Skin of body (tissue), 2 donors: ENCODE results near the gene TLL1. TPM values are rescaled to one million over a fixed set of nuclear protein-coding genes. Genes with fewer than 3 reads are reported as not detected.
A peak's percentile ranks its signal among the peaks of the same experiment; 100 is the strongest.

Experiments used
- DNase-seq: peaks from one replicate; lab custom pipeline; 2025; lab: John Stamatoyannopoulos, UW
- total RNA-seq: library from RNA; depleted of rRNA; stranded (reverse); fragments of >200 nt; gene quantifications from one replicate; pipeline ENCODE4 v1.2.3, GENCODE V29; 2014

Gene TLL1
- total RNA-seq, 1 donor from 2014 or later, result 5.8 TPM

DNA sequence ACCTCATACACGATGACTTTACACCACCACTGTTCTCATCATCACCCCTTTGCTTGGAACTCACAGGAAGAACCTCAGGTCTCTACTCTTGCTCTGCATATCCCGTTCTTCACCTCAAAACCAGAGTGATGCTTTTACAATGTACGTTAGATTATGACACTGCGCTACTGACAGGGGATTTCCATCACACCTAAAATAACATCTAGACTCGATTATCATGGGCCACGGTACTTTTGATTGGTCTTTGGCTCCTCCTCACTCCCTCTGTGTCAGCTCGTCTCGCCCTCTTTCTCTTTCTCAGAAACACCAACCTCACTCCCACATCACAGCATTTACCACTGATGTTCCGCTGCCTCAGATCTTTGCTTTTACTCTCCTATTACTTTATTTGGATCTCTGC, 172.4 kb downstream of the TLL1 start:
- DNase-seq, result no peak

DNA sequence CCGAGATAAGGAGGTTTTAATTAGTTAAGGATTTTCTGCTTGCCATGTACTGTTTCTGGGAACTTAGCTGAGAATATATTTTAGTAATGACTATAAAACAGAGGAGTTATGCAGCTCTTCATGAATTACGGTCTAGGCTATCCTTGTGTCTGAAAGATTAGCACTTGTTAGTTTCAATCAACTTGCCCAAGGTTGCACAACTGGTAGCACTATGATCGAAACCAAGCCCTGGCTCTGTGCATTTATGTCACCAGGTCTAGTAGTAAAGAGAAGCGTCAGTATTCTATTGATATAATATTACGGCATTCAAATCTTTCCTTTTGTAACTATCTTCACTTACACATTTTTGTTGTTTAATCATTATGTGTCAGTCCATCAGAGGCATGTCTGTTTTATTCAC, 176.0 kb downstream of the TLL1 start:
- no peak for DNase-seq

DNA sequence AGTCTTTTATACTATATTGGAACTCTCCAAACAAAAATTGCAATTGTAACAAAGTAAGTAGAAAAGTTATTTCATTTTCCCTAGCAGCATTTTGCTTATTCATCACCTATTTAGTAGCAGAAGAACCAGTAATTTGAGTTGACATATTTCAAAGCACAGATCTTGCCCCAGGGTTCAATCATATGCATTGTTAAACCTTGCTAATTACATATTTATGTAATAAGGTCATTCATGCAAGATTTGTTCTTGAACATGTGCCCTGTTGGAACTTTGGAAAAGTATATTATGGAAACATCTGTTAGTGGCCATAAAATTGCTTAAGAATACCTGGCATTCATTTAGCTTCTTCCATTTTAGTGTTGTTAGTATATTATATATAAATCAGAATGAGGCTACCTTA, 191.7 kb downstream of the TLL1 start:
- DNase-seq, result peak; percentile 1

- no peak for DNase-seq
These were observed 192.3 kb downstream of the TLL1 start for GRCh38 chr4:166065324-166065723.

- DNase-seq, result no peak
These were observed 193.9 kb downstream of the TLL1 start for GRCh38 chr4:166066936-166067335.

GRCh38 chr4:166067915-166068314, 194.9 kb downstream of the TLL1 start:
- no peak for DNase-seq

DNA sequence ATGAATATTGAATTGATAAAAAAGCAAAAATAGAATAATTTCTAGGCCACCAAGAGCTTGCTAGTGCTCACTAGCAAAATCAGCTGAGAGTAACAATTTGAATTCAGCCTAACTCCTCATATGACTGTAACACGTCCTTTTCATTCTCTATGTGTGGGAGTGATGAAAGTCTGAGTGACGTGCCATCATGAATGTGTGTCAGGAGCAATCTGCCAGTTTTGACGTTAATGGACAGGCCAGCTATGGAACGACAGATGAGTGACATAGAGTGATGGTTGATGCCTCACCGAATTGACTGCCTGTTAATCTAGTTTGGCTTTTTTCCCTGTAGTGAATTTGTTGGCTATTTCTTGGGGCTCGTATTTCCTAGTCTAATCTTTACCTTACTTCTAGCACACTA, 200.7 kb downstream of the TLL1 start:
- DNase-seq, result no peak

DNA sequence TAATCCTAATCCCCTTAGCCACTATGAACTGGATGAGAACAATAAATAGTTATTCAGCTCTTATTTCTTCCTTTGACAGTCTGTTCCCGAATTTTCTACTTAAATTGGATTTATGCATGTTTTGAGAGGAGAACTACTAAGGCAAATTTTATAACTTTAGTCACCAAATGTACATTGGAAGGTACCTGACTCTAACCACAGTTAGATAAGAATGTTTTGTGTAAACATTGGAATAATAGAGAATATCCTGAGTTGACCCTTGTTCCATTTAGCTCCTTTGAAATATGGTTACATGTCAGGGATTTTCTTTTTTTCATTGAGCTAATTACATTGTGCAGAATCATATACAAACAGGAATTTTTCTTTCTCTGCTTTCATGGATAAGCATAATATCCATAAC, 202.6 kb downstream of the TLL1 start:
- DNase-seq, result no peak

- no peak for DNase-seq
These were observed 204.7 kb downstream of the TLL1 start for GRCh38 chr4:166077782-166078181.

GRCh38 chr4:166078383-166078782, 205.3 kb downstream of the TLL1 start:
- no peak for DNase-seq

DNA sequence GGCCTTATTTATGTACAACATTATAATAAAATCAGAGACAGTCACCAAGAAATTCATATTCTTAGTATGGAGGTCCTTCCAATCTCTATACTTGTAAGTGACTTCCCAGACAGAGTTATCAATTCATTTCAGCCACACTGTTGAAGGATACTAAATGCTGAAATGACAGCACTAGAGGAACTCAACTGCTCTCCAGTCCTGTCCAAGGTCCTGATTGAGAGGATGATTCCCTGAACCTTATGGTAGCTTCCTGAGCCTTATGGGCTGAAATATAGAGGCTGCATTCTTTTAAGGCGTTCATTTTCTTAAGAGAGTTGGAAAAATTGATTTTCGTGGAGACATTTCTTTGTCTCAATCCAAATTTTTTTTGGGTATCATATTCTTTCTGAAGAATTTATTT, 205.9 kb downstream of the TLL1 start:
- no peak for DNase-seq

DNA sequence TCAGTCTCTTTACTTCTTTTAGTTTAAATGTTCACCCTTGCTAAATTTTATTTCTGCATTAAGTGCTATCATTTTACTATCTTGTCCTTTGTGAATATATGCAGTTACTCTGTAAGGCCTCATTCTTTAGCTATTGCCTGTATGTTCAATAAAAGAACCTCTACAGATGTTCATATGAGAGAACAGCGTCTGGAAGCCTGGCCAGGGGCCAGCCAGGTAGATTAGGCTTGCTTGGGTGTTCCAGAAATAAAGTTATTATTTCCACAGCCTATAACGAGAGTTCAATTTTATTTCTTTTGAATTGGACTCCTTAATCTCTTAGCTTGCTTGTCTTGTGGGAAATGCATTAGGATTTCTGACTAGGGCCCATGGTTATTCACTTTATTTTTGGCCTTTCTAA, 214.5 kb downstream of the TLL1 start:
- DNase-seq, result no peak

- no peak for DNase-seq
These were observed 215.5 kb downstream of the TLL1 start for GRCh38 chr4:166088576-166088975.

- no peak for DNase-seq
These were observed 218.1 kb downstream of the TLL1 start for GRCh38 chr4:166091146-166091545.

DNA sequence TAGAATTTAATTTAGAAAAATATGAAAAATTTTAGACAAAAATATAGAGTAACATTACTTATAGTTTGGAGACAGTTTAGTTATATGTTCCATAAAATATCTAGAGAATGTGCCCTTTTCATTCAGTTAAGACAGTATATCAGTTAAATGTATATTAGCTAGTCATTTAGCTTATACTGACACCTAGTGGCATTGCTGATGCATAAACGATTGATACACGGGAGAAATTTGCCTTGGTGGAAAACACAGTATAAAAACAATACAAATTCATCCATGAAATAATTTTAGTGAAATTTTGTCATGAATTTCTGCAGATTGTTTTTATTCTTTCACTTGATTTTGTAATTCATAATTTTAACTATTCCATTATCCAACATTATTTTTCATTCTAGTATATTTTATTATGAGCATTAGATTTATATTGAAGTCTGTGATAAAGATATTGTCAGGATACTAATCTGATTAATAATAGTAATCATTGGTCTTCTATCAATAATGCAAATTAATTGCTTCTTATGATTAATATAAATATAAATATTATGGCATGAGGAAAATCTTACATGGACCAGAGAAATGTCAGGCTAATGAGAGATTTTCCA, 219.0 kb downstream of the TLL1 start:
- peak; percentile 2 for DNase-seq

GRCh38 chr4:166092797-166093290, 219.8 kb downstream of the TLL1 start:
- no peak for DNase-seq

GRCh38 chr4:166104623-166105022, 231.6 kb downstream of the TLL1 start:
- no peak for DNase-seq

DNA sequence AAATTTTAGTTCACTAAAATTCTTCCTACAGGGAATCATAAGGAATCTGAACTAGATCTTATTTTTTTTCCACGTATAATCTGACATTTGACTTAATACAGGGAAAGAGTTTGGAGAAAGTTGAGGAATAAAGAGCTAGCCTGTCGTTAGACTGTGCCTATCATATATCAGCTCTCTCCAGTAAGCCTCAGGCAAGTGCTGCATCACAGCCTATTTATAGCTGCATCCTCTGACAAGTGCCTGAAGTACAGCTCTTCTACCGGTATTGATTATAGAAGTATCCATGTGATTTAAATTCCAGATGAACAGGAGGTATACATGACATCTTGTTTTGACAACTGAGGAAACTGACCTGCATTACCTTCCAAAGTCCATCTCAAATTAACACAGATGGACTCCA, 248.9 kb downstream of the TLL1 start:
- no peak for DNase-seq

- no peak for DNase-seq
These were observed 250.5 kb downstream of the TLL1 start for GRCh38 chr4:166123546-166123945.

- DNase-seq, result no peak
These were observed 255.4 kb downstream of the TLL1 start for GRCh38 chr4:166128403-166128802.

DNA sequence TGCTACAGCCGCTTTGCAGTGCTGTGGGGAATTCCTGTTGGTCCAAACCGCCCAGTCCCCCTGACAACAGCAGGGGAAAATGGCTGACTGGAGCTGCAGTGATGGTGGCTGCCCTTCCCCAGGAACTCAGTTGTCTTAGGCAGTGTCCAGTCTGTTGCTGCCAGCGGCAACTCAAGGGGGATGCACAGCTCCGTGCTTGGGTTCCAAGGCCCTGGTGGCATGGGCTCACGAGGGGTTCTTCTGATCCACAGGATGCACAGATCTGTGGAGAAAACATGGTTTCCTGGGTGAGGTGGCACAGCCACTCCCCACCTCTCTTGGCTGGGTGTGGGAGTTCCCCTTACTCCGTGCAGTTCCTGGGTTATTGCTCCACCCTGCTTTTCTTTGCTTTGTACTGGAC, 261.2 kb downstream of the TLL1 start:
- no peak for DNase-seq

DNA sequence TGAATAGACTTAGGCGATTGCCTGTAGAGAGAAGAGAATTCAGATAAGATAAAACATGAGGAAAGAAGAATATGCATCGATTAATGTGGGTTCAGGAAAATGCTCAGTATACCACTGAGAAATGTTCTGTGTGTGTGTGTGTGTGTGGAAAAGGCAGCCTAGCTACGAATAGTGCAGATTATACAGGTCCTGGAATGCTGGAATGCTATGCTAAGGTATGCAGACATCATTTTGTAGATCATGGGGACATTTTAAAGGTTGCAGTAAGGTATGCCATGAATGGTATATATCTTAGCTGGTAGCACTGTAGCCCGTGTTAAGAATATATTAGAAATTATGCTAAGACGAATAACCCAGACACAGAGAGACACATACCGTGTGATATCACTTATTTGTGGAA, 267.9 kb downstream of the TLL1 start:
- no peak for DNase-seq

DNA sequence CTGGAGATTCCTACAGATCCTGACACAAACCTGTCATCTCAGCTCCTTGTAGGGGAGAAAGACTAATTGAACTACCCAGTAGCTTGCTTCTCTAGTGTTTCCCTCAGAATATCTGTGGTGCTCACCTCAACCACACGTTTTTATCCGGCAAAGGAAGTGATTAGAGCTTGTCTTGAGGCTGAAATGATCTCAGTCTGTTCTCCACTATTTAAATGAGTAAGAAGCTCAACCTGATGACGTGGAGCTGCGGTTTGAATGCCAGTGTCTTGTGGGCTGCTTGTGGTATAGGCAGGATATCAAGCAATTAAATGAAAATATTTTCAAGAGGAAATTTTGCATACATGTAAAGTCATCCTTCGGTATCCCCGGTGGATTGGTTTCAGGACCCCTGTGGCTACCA, 270.2 kb downstream of the TLL1 start:
- no peak for DNase-seq

GRCh38 chr4:166144607-166145006, 271.6 kb downstream of the TLL1 start:
- DNase-seq, result no peak
